H9 (cell line): ENCODE results near the gene TMEM39A. TPM values are rescaled to one million over a fixed set of nuclear protein-coding genes. Genes with fewer than 3 reads are reported as not detected.

ENCODE experiments used
- DNase-seq: peaks from one replicate; pipeline ENCODE4 v3.0.0-alpha.2; 2017
- H2AFZ ChIP-seq: one replicate; pipeline ENCODE4 v1.6.1; 2013; ENCODE audit warnings: mild to moderate bottlenecking, low read length, control low read depth, moderate library complexity
- H2AK5ac ChIP-seq: 2 replicates; pipeline ENCODE4 v1.6.1; 2013; ENCODE audit warnings: low read length, control low read depth, mixed read lengths; ENCODE audit not compliant: insufficient read length
- H2BK120ac ChIP-seq: one replicate; pipeline ENCODE4 v1.6.1; 2013; ENCODE audit warnings: low read depth, mild to moderate bottlenecking, low read length, control low read depth, inconsistent platforms; ENCODE audit not compliant: poor library complexity, severe bottlenecking
- H2BK12ac ChIP-seq: 2 replicates; pipeline ENCODE4 v1.6.1; 2013; ENCODE audit warnings: low read length, control low read depth, mixed read lengths, low read depth; ENCODE audit not compliant: insufficient read length
- H2BK15ac ChIP-seq: 2 replicates; pipeline ENCODE4 v1.6.1; 2013; ENCODE audit warnings: low read depth, low read length, control low read depth
- H2BK20ac ChIP-seq: one replicate; pipeline ENCODE4 v1.6.1; 2013; ENCODE audit warnings: low read depth, mild to moderate bottlenecking, low read length, control low read depth, inconsistent platforms; ENCODE audit not compliant: poor library complexity, severe bottlenecking
- H2BK5ac ChIP-seq: 2 replicates; pipeline ENCODE4 v1.6.1; 2013; ENCODE audit warnings: low read length, control low read depth, mixed read lengths; ENCODE audit not compliant: insufficient read length
- H3K14ac ChIP-seq: 2 replicates; pipeline ENCODE4 v1.6.1; 2013; ENCODE audit warnings: low read length, control low read depth; ENCODE audit not compliant: insufficient read depth
- H3K18ac ChIP-seq: 2 replicates; pipeline ENCODE4 v1.6.1; 2013; ENCODE audit warnings: low read depth, mild to moderate bottlenecking, mixed read lengths, low read length, control low read depth; ENCODE audit not compliant: insufficient read length
- H3K23ac ChIP-seq: 2 replicates; pipeline ENCODE4 v1.6.1; 2013; ENCODE audit warnings: low read length, control low read depth, mixed read lengths, low read depth; ENCODE audit not compliant: insufficient read length
- H3K23me2 ChIP-seq: 2 replicates; pipeline ENCODE4 v1.6.1; 2013; ENCODE audit warnings: low read depth, mild to moderate bottlenecking, mixed read lengths, low read length, control low read depth; ENCODE audit not compliant: insufficient read length, poor library complexity, severe bottlenecking
- H3K27ac ChIP-seq: 2 replicates; pipeline ENCODE4 v1.5.1; 2013; ENCODE audit warnings: low read length, control low read depth, mixed read lengths, low read depth; ENCODE audit not compliant: insufficient read length
- H3K27me3 ChIP-seq: 2 replicates; pipeline ENCODE4 v1.6.1; 2013; ENCODE audit warnings: low read length, control low read depth, inconsistent platforms; ENCODE audit not compliant: insufficient read depth
- H3K4ac ChIP-seq: 2 replicates; pipeline ENCODE4 v1.6.1; 2013; ENCODE audit warnings: low read depth, mild to moderate bottlenecking, control low read depth, inconsistent platforms, low read length, moderate library complexity
- H3K4me1 ChIP-seq: 2 replicates; pipeline ENCODE4 v1.6.1; 2013; ENCODE audit warnings: low read length, control low read depth, inconsistent platforms; ENCODE audit not compliant: insufficient read depth
- H3K4me2 ChIP-seq: 2 replicates; pipeline ENCODE4 v1.6.1; 2013; ENCODE audit warnings: low read length, control low read depth, mixed read lengths; ENCODE audit not compliant: insufficient read length, insufficient read depth
- H3K56ac ChIP-seq: 2 replicates; pipeline ENCODE4 v1.6.1; 2013; ENCODE audit warnings: low read depth, mild to moderate bottlenecking, mixed read lengths, low read length, control low read depth; ENCODE audit not compliant: insufficient read length
- H3K79me1 ChIP-seq: 2 replicates; pipeline ENCODE4 v1.6.1; 2013; ENCODE audit warnings: low read depth, mild to moderate bottlenecking, moderate library complexity, low read length, control low read depth, inconsistent platforms; ENCODE audit not compliant: insufficient read depth, poor library complexity, severe bottlenecking
- H3K79me2 ChIP-seq: 2 replicates; pipeline ENCODE4 v1.6.1; 2013; ENCODE audit warnings: low read length, control low read depth, inconsistent platforms; ENCODE audit not compliant: insufficient read depth
- H3K9ac ChIP-seq: 2 replicates; pipeline ENCODE4 v1.6.1; 2013; ENCODE audit warnings: low read length, control low read depth, mixed read lengths; ENCODE audit not compliant: insufficient read length; ENCODE audit errors: extremely low read depth
- H3K9me3 ChIP-seq: one replicate; pipeline ENCODE4 v1.6.1; 2013; ENCODE audit warnings: low read depth, low read length, inconsistent platforms; ENCODE audit not compliant: control insufficient read depth
- H3T11ph ChIP-seq: one replicate; pipeline ENCODE4 v1.6.1; 2013; ENCODE audit warnings: mild to moderate bottlenecking, low read length, control low read depth, inconsistent platforms
- H4K20me1 ChIP-seq: one replicate; pipeline ENCODE4 v1.6.1; 2013; ENCODE audit not compliant: control insufficient read depth, insufficient read length, insufficient read depth
- H4K5ac ChIP-seq: 2 replicates; pipeline ENCODE4 v1.6.1; 2013; ENCODE audit warnings: low read depth, mild to moderate bottlenecking, mixed read lengths, low read length, control low read depth; ENCODE audit not compliant: insufficient read length
- H4K8ac ChIP-seq: replicated peaks from 2 replicates; pipeline ENCODE4 v1.6.1; 2013; ENCODE audit warnings: low read length, control low read depth, mixed read lengths, low read depth; ENCODE audit not compliant: insufficient read length
- H4K91ac ChIP-seq: 2 replicates; pipeline ENCODE4 v1.6.1; 2013; ENCODE audit warnings: low read depth, mild to moderate bottlenecking, moderate library complexity, mixed read lengths, low read length, control low read depth; ENCODE audit not compliant: insufficient read length
- H3K27ac Mint-ChIP-seq, 3 experiments: 2 replicates in 2 of 3; 3 replicates in 1 of 3; pipeline ENCODE4 v1.8.0; 2020 to 2021; ENCODE audit warnings: mixed read lengths in 3 of 3, mild to moderate bottlenecking in 1 of 3, moderate library complexity in 1 of 3
- H3K27me3 Mint-ChIP-seq: 2 replicates; pipeline ENCODE4 v1.8.0; 2021; ENCODE audit warnings: low read depth, mild to moderate bottlenecking, moderate library complexity, mixed read lengths
- H3K36me3 Mint-ChIP-seq, 3 experiments: 2 replicates in 2 of 3; 3 replicates in 1 of 3; pipeline ENCODE4 v1.8.0; 2020 to 2021; ENCODE audit warnings: low read depth in 3 of 3, mixed read lengths in 3 of 3; ENCODE audit not compliant: insufficient read depth in 1 of 3
- H3K4me1 Mint-ChIP-seq, 2 experiments: 2 replicates each; pipeline ENCODE4 v1.8.0; 2020; ENCODE audit warnings: mixed read lengths in 2 of 2
- H3K4me3 Mint-ChIP-seq, 2 experiments: 2 replicates in 1 of 2; 3 replicates in 1 of 2; pipeline ENCODE4 v1.8.0; 2020 to 2021; ENCODE audit warnings: mild to moderate bottlenecking in 2 of 2, mixed read lengths in 2 of 2, moderate library complexity in 1 of 2
- H3K9me3 Mint-ChIP-seq, 2 experiments: 2 replicates in 1 of 2; 3 replicates in 1 of 2; pipeline ENCODE4 v1.8.0; 2020; ENCODE audit warnings: mild to moderate bottlenecking in 2 of 2, mixed read lengths in 2 of 2, moderate library complexity in 1 of 2
- CTCF ChIP-seq: fragments of 200-600 bp; sonication (generic); conservative IDR thresholded peaks from 3 replicates; pipeline ENCODE4 v1.8.0; 2021; ENCODE audit warnings: antibody characterized with exemption, mild to moderate bottlenecking
- WGBS: extraction: QIAGEN DNeasy Blood & Tissue Kit; methylation state at CpG from one replicate; pipeline ENCODE4 v1.1.7; 2013; ENCODE audit warnings: missing lambda C conversion rate, low lambda C conversion rate, mixed read lengths; ENCODE audit not compliant: insufficient read length; ENCODE audit errors: extremely low coverage; 5-methylcytosine and 5-hydroxymethylcytosine counted together
- total RNA-seq: library from RNA; stranded (reverse); gene quantifications from 2 replicates; pipeline ENCODE4 v1.2.1, GENCODE V29; 2021

Gene TMEM39A
- total RNA-seq, 1 experiment from 2014 or later, result 45.0 TPM

- peak overlapping the region in 1 of 3 experiments; percentile 96; a peak in 1 of 7 replicates for H3K27ac Mint-ChIP-seq
- WGBS, result no CpG with 5 or more reads among the region's 7 CpGs
- Histone ChIP-seq H3T11ph (no peak overlapping the region), H2AFZ (no peak overlapping the region), H3K9ac (no peak overlapping the region), H2BK12ac (no peak overlapping the region), H2BK5ac (no peak overlapping the region), H2BK20ac (no peak overlapping the region), H3K79me2 (no peaks in the 10 kb centered on the region), H2AK5ac (no peak overlapping the region), H2BK15ac (no peak overlapping the region), H3K4me1 (peaks cover 9% of the 10 kb centered on the region; the same call in 1 of the 2 replicates), H3K27ac (no peak overlapping the region), H3K56ac (no peak overlapping the region), H3K27me3 (no peaks in the 10 kb centered on the region), H3K18ac (no peak overlapping the region), H4K8ac (no peak overlapping the region), H3K23ac (no peak overlapping the region), H3K14ac (no peak overlapping the region), H3K4me2 (no peak overlapping the region), H4K91ac (no peak overlapping the region), H3K4ac (no peak overlapping the region), H4K5ac (no peak overlapping the region), H4K20me1 (no peaks in the 10 kb centered on the region), H3K9me3 (no peaks in the 10 kb centered on the region), H3K79me1 (no peaks in the 10 kb centered on the region), H2BK120ac (no peak overlapping the region), H3K23me2 (no peaks in the 10 kb centered on the region)
- no peak for DNase-seq
- no peaks in the 10 kb centered on the region for H3K27me3 Mint-ChIP-seq
- H3K4me3 Mint-ChIP-seq, result no peak overlapping the region
- peaks cover 13 to 21% of the 10 kb centered on the region in 2 experiments for H3K4me1 Mint-ChIP-seq
- no peak; the same call in 2 of the 3 replicates for TF ChIP-seq CTCF
- H3K9me3 Mint-ChIP-seq, result no peaks in the 10 kb centered on the region
- H3K36me3 Mint-ChIP-seq, result no peaks in the 10 kb centered on the region; a peak in 1 of 7 replicates
Measured at GRCh38 chr3:119382134-119382533, 81.3 kb downstream of the TMEM39A start.
